ENCODE measurements around the gene EIF1.

EIF1 gene

GRCh38 chr17:41664587-41665565 is 23.8 kb upstream of the EIF1 start:
- H3K36me3 ChIP-seq = no peaks in the 10 kb centered on the region
- H3K4me1 ChIP-seq = peaks cover 0 to 35% (median 19%) of the 10 kb centered on the region in 4 donors
- TF ChIP-seq CTCF (IDR thresholded peaks at IDR 0.05) = no peak
- H3K9me3 ChIP-seq = no peaks in the 10 kb centered on the region
- DNase-seq = no peak
- intact Hi-C loops (cut with DNase I; ENCODE audit: low total_unique reads) = loop anchor here (2.0 to 5.0 kb wide), 4 partner anchors 18 to 858 kb away; no protein-coding TSS in a partner anchor
- H3K27ac ChIP-seq = peak overlapping the region; percentile 76 to 80
- H3K27me3 ChIP-seq = no peaks in the 10 kb centered on the region
- peak overlapping the region; percentile 50 to 60 for H3K4me3 ChIP-seq

- Histone ChIP-seq H3K9me3 (no peaks in the 10 kb centered on the region), H3K4me3 (peak overlapping the region; percentile 50 to 60), H3K27me3 (no peaks in the 10 kb centered on the region), H3K4me1 (peaks cover 0 to 30% (median 19%) of the 10 kb centered on the region in 4 donors), H3K27ac (peak overlapping the region; percentile 76 to 80), H3K36me3 (no peaks in the 10 kb centered on the region)
- TF ChIP-seq CTCF (IDR thresholded peaks at IDR 0.05) = peak; percentile 95 to 96
- intact Hi-C loops (cut with DNase I; ENCODE audit: low total_unique reads) = loop anchor here (2.0 to 5.0 kb wide), 2 partner anchors 19 to 858 kb away; no protein-coding TSS in a partner anchor
- DNase-seq = peak; percentile 78 to 93
Measured at GRCh38 chr17:41665566-41666236, 23.0 kb upstream of the EIF1 start.

GRCh38 chr17:41666237-41666641 is 22.4 kb upstream of the EIF1 start:
- intact Hi-C loops (cut with DNase I; ENCODE audit: low total_unique reads) = loop anchor here (5.0 kb wide), 1 partner anchor 859 kb away; no protein-coding TSS in a partner anchor
- H3K36me3 ChIP-seq = no peaks in the 10 kb centered on the region
- H3K27ac ChIP-seq = peak overlapping the region; percentile 76 to 80
- no peaks in the 10 kb centered on the region for H3K9me3 ChIP-seq
- DNase-seq = peak in 1 of 2 donors; percentile 32
- H3K4me1 ChIP-seq = peaks cover 0 to 30% (median 19%) of the 10 kb centered on the region in 4 donors
- H3K27me3 ChIP-seq = no peaks in the 10 kb centered on the region
- no peak for TF ChIP-seq CTCF (IDR thresholded peaks at IDR 0.05)
- peak overlapping the region; percentile 50 to 60 for H3K4me3 ChIP-seq

- Histone ChIP-seq H3K4me3 (peak overlapping the region; percentile 50 to 60), H3K27me3 (no peaks in the 10 kb centered on the region), H3K9me3 (no peaks in the 10 kb centered on the region), H3K27ac (peak overlapping the region; percentile 76 to 80), H3K36me3 (no peaks in the 10 kb centered on the region), H3K4me1 (peaks cover 0 to 30% (median 19%) of the 10 kb centered on the region in 4 donors)
- peak; percentile 93 to 94 for TF ChIP-seq CTCF (IDR thresholded peaks at IDR 0.05)
- peak; percentile 79 to 88 for DNase-seq
- intact Hi-C loops (cut with DNase I; ENCODE audit: low total_unique reads) = loop anchor here (5.0 kb wide), 1 partner anchor 859 kb away; no protein-coding TSS in a partner anchor
Measured at GRCh38 chr17:41666708-41667279, 21.9 kb upstream of the EIF1 start.

Data from tibial artery (tissue), 4 donors.